ENCODE measurements around the gene LIMCH1.
"Not testable (repeated sequence)": the region's sequence is repeated elsewhere in the genome, so short reads cannot be mapped to it uniquely, and the experiment has no call there.

The LIMCH1 gene

GRCh38 chr4:41538017-41538733 is at the start of gene LIMCH1:
TSS of gene LIMCH1 (plus strand) at chr4:41538157. CDS start at chr4:41605996, 67,839 bp downstream.
- DNase-seq: no peak

GRCh38 chr4:41491081-41491576 is 46.8 kb upstream of the LIMCH1 start:
- not testable (repeated sequence) for DNase-seq

GRCh38 chr4:41496977-41497376 is 41.0 kb upstream of the LIMCH1 start:
- no peak for DNase-seq

GRCh38 chr4:41498177-41498576 is 39.8 kb upstream of the LIMCH1 start:
- no peak for DNase-seq

- no peak for DNase-seq
Observed at GRCh38 chr4:41504167-41504818, 33.7 kb upstream of the LIMCH1 start.

- no peak for DNase-seq
Observed at GRCh38 chr4:41505161-41505661, 32.7 kb upstream of the LIMCH1 start.

- no peak for DNase-seq
Observed at GRCh38 chr4:41506130-41506529, 31.8 kb upstream of the LIMCH1 start.

- DNase-seq: no peak
Observed at GRCh38 chr4:41507291-41507947, 30.5 kb upstream of the LIMCH1 start.

GRCh38 chr4:41509451-41509866 is 28.5 kb upstream of the LIMCH1 start:
- no peak for DNase-seq

GRCh38 chr4:41510179-41510578 is 27.8 kb upstream of the LIMCH1 start:
- DNase-seq: no peak

GRCh38 chr4:41512136-41512535 is 25.8 kb upstream of the LIMCH1 start:
- no peak for DNase-seq

- DNase-seq: no peak
Observed at GRCh38 chr4:41512596-41512995, 25.4 kb upstream of the LIMCH1 start.

- no peak for DNase-seq
Observed at GRCh38 chr4:41514169-41514568, 23.8 kb upstream of the LIMCH1 start.

GRCh38 chr4:41514766-41515481 is 23.0 kb upstream of the LIMCH1 start:
- DNase-seq: no peak

- DNase-seq: no peak
Observed at GRCh38 chr4:41517121-41517520, 20.8 kb upstream of the LIMCH1 start.

GRCh38 chr4:41517747-41518146 is 20.2 kb upstream of the LIMCH1 start:
- no peak for DNase-seq

GRCh38 chr4:41524425-41524824 is 13.5 kb upstream of the LIMCH1 start:
- no peak for DNase-seq

GRCh38 chr4:41525129-41525528 is 12.8 kb upstream of the LIMCH1 start:
- no peak for DNase-seq

GRCh38 chr4:41526628-41527027 is 11.3 kb upstream of the LIMCH1 start:
- no peak for DNase-seq

GRCh38 chr4:41528512-41529205 is 9.3 kb upstream of the LIMCH1 start:
- DNase-seq: no peak

- DNase-seq: no peak
Observed at GRCh38 chr4:41530741-41531140, 7.2 kb upstream of the LIMCH1 start.

GRCh38 chr4:41532336-41532735 is 5.6 kb upstream of the LIMCH1 start:
- DNase-seq: no peak

Measured in stimulated activated CD4-positive, alpha-beta T cell treated with anti-CD3 and anti-CD28 coated beads, Interleukin-12 subunit alpha, Interleukin-12 subunit beta, amount 100 ng/mL, for 4 hours (primary cell).